ENCODE measurements around the gene SNN.

DNA sequence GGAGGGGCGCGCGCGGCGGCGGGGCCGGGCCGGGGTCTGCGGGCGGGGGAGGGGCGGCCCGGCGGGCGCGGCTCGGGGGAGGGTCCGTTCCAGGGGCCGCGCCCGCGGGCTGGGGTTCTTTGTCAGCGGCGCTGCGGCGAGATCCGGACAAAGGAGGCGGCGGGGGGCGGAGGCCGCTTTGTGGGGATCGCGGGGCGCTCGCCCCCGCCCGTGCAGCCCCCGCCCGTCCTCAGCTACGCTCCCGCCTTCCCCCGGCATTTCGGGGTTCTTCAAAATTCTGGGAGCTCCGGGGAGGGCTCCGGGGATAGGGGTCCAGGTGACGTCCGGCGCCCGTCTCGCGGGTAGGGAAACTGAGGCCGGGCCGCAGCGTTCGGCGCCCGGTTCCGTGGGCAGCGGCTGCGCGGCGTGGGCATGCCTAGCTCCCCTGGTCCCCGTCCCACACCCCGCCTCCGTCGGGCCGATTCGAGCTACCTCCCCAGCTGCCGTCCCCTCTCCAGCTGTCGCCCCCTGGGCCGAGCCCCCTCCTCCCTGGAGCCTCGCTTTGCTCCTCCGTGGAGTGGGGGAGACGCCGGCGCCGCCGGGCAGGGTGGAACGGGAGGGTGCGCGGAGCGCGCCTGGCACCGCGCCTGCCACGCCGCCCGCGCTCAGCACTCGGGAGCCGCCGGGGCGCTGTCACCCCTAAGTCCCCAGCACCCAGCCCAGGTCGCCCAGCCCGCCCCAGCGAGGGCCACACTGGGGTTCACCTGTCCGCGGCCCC is 546 bp downstream of the SNN start:
- TF ChIP-seq, protein P1, sequence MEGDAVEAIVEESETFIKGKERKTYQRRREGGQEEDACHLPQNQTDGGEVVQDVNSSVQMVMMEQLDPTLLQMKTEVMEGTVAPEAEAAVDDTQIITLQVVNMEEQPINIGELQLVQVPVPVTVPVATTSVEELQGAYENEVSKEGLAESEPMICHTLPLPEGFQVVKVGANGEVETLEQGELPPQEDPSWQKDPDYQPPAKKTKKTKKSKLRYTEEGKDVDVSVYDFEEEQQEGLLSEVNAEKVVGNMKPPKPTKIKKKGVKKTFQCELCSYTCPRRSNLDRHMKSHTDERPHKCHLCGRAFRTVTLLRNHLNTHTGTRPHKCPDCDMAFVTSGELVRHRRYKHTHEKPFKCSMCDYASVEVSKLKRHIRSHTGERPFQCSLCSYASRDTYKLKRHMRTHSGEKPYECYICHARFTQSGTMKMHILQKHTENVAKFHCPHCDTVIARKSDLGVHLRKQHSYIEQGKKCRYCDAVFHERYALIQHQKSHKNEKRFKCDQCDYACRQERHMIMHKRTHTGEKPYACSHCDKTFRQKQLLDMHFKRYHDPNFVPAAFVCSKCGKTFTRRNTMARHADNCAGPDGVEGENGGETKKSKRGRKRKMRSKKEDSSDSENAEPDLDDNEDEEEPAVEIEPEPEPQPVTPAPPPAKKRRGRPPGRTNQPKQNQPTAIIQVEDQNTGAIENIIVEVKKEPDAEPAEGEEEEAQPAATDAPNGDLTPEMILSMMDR (IDR thresholded peaks at IDR 0.05), result no peak
- TF ChIP-seq POLR2A (IDR thresholded peaks at IDR 0.05), result no peak

Data from uterus (tissue), 2 donors.